NCI-H69 (cell line): ENCODE data around the gene BTG3.

ENCODE experiments used
- DNase-seq: peaks from one replicate; lab custom pipeline; 2025; lab: John Stamatoyannopoulos, UW

The BTG3 gene

GRCh38 chr21:17585875-17586450 is 26.7 kb downstream of the BTG3 start:
- DNase-seq = peak; percentile 76

- no peak for DNase-seq
Observed at GRCh38 chr21:17583898-17584297, 28.8 kb downstream of the BTG3 start.

DNA sequence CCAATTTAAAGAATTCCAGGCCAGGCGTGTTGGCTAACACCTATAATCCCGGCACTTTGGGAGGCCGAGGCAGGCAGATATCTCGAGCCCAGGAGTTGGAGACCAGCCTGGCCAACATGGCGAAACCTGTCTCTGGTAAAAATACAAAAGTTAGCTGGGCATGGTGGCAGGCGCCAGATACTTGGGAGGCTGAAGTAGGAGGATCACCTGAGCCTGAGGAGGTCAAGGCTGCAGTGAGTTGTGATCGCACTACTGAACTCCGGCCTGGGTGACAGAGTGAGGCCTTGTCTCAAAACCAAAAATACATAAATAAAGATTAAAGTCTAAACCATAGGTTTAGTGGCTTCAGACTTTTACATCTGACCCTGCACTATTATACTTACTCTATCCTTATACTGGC is 32.4 kb downstream of the BTG3 start:
- DNase-seq = no peak

- DNase-seq = no peak
Observed at GRCh38 chr21:17578876-17579275, 33.8 kb downstream of the BTG3 start.

DNA sequence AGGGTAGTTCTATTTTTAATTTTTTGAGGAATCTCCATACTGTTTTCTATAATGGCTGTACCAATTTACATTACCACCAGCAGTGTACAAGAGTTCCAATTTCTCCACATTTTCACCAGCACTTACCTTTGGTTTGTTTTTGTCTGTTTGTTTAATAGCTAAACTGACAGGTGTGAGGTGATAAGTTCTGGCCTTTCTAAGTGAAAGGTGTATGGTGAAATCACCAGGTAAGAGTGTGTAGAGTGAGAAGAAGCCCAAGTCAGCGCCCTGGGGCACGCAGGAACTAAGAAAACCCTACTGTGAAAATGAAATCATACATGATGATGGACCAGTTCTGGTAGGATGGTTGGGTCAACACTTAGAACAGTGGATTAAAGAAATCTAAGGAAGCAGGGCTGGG is 34.5 kb downstream of the BTG3 start:
- peak; percentile 79 for DNase-seq

DNA sequence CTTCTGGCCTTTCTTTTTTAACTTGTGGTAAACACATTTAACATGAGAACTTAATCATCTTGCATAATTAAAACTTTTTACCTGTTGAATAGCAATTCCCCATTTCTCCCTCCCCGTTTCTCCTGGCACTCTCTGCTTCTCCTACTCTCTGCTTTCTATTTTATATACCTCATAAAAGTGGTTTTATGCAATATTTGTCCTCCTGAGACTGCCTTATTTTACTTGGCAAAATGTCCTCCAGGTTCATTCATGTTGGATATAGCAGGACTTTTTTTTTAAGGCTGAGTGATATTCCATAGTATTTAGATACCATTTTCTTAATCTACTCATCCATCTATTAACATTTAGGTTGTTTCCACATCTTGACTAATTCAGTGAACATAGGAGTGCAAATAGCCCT is 35.0 kb downstream of the BTG3 start:
- DNase-seq = no peak

DNA sequence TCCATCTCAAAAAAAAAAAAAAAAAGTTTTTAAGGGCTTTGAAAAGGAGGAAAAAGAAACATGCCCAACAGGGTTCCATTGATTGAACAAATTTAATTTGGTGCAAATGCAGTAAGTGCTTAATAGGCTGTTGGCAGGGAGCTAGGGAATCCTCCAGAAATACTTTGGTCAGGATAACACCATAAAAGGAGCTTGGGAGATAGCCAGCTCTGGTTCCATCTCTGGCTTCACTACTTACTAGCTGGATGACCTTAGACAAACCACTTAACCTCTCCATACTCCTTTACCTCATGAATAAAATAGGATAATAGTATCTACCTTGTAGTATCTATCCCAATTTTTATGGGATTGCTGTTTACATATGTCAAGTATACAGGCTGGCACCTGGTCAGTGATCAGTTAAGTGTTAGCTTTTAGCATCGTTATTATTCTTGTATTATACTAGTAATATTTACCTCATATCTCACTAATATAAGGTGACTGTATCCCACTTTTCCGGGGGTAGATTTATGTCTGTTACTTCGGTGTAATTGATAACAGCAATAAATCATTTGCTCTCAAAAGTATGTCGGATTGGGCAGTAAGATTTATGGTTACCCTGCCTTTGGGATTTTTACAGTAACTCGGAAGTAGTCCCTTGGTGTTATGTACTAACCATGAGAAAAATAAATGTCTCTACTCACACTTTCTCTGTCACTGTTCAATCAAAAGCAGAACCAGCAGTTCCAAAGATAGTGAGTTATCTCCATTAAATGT is 36.4 kb downstream of the BTG3 start:
- DNase-seq = peak; percentile 84

DNA sequence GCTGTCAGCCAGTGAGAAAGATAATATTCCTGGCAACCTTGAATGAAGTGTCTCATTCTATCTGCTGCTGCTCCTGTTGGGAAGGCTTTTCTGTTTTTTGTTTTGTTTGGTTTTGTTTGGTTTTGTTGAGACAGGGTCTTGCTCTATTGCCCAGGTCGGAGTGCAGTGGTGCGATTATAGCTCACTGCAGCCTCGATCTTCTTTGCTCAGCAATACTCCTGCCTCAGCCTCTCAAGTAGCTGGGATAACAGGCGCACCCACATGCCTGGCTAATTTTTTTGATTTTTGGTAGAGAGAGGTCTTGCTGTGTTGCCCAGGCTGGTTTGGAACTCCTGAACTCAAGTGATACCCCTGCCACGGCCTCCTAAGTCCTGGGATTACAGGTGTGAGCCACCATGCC is 37.6 kb downstream of the BTG3 start:
- DNase-seq = no peak

DNA sequence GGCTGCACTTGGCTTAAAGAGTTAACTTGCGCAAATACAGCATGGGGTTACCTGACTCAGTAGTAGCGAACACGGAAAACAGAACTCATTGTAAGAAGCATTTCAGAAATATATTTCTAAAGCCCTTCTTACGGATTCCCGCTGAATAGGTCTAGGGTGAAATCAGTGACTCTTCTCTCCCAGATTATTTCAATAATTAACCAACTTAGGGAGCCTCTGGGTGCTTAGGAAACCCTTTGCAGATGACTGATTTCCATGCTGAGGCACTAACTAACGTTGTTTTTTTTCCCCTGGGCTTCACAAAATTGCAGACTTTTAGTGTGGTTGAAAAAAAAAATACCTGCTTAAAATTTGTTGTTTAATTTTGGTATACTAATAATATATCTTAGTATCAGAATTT is 40.3 kb downstream of the BTG3 start:
- DNase-seq = no peak

DNA sequence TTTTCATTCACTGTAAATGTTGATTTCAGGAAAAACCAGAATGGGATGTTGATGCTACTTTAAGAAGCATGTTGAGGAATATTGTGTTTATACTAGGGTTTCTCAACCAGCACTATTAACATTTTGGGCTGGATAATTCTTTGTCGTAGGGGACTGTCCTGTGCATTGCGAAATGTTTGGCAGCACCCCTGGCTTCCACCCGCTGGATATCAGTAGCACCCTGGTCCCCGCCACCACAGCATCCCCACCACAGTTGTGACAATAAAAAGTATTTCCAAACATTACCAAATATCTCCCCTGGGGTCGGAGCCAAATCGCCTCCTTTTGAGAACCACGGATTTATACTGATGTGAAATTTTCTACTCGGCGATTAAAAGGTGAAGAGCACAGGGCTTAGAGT is 41.9 kb downstream of the BTG3 start:
- DNase-seq = no peak

DNA sequence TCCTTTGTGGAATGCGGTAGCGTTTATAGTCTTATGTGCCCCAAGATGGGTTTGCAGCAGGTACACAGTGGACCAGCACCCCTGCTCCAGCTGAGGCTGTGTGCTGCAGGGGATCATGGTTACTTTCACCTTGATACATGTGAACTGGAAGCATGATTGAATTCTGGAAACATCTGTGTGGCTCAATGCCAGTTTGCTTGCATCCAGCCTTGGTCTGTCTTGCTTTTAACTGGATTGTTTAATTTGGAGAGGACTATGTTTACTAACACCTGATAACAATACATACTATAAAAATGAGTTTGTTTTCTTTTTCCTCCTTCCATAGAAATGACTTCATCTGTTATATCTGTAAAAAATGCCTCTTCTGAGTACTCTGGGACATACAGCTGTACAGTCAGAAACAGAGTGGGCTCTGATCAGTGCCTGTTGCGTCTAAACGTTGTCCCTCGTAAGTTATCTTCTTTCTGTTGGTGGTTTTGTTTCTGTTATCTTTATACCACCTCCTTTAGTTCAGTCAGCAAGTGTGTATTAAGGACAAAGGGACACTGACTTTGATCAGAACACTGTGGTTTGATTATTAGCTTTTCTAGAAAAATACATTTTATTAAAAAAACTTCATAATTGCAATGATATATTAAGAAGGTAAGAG is 52.2 kb downstream of the BTG3 start:
- DNase-seq = no peak

DNA sequence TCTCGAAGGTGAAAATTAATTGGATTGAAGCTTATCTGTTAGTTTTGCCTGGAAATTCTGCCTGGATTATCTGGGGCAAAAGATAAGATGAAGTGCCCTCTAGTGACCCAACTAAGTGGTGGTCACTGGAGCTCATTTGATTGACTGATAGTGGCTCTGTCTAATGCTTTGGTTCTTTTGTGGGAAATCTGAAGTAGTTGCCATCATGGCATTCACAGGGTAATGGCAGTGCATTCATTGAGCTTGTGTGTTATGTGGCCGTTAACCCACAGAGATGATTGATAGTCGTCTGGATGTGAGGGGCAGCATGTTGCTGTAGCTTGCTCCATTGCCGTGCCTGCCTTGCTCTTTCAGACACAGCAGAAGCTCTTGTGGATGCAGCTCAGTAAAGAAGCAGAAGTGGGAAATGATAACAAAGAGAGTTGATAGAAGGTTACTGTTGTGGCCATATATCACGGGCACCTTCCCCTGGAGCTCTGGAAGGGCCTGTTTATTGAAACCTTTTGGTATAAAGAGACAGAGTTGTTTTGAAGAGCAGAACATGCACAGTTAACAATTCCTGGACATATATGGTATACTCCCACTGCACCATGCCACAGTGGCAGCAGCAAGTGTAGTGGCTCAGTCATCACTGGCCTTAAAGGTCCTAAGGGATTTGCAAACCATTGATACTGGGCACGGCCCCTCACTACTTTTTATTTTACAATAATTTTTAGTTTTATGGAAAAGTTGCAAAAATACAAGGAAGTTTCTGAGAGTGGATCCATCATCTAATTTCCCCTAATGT is 57.8 kb downstream of the BTG3 start:
- peak; percentile 30 for DNase-seq

GRCh38 chr21:17554120-17554519 is 58.6 kb downstream of the BTG3 start:
- no peak for DNase-seq

DNA sequence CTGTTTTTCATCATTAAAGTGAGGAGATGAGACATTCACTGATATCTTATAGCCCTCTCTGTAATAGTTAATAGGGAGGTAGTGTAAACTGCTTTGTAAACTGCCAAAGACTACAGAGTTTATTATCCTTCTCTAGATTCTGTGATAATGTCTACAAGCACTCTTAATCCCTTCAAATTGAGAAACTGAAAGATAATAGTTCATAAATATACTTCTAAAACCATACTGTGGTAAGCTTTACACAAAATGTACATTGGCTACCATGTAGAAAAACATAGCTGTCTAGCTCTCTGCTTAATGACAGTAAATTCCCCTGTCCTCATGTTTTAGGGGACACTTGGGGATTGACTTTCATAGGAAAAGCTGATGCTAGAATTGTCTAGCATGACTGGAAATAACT is 60.3 kb downstream of the BTG3 start:
- no peak for DNase-seq

DNA sequence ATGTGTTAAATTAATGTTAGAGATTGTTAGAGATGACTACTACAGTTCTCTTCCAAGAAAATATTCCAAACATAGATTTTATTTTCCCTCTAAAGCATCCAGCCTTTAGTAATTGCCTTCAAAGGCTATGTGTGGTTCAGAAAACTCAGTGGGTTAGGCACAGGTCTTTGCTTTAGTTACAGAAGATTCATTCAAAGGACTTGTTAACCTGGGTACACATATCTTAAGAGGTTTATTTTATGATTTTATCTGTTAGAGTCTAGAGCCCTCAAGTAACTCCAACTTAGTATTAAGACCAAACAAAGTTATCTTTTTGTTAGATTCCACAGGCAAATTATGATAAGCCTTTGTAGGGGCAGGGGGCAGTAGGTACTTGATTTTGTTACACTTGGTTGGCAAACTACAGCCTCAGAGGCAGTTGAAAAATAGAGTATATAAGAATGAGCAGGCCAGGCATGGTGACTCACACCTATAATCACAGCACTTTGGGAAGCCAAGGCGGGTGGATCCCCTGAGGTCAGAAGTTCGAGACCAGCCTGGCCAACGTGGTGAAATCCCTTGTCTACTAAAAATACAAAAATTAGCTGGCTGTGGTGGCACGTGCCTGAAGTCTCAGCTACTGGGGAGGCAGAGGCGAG is 61.9 kb downstream of the BTG3 start:
- DNase-seq = no peak

DNA sequence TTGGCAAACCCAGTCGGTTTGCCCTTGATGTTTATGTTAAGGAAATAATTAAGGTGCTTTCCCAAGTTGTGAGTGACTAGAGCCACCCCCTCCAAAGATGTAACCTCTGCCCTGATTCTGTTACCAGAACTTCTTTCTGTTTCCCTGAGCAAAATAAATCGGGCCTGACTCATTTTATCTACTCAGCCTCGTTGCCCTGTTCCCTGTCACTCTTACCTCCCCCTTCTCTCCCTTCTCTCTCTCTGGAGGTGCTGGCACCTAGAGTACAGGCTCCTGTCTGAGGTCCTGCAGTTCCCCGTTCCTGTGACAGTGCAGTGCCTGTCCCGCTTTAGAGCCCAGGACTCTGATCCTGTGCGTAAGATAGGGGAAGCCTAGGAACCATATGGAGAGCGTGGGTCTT is 64.4 kb downstream of the BTG3 start:
- DNase-seq = no peak

DNA sequence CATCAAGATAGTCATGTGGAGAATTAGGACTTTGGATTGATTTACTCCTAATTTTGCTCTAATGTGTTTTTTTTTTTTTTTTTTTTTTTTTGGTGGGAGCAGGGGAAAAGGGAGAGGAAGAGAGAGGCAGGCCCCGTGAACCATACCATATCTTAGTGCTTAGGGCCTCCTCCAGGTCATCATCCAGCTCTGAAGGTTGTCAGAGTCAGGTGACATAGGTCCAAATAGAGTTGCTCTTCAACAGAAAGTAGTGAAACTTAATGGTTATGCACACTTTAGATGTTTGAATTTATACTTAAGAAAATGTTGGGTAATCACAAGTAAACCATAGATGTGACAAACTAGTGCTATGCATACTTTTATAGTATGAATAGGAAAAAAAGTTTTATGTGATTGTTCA is 67.7 kb downstream of the BTG3 start:
- no peak for DNase-seq
